CD4-positive, CD25-positive, alpha-beta regulatory T cell (primary cell): Measurements from ENCODE around the gene STARD7. TPM values are rescaled to one million over a fixed set of nuclear protein-coding genes. Genes with fewer than 3 reads are reported as not detected.

Source experiments
- ATAC-seq, 2 donors: fragments of 150-1000 bp; cut with Tn5 transposase; one replicate each; pipeline ENCODE4 v1.10.0; 2021; ENCODE audit warnings: low read depth in 2 of 2, moderate number of reproducible peaks in 2 of 2, moderate library complexity in 1 of 2
- DNase-seq, 3 donors: peaks; one replicate each; pipeline versions ENCODE4 v3.0.0 to v3.0.0-alpha.2; 2012 to 2022; ENCODE audit warnings: mixed read lengths in 1 of 3
- H3K27ac ChIP-seq: one replicate; pipeline ENCODE4 v1.7.0; 2013; ENCODE audit warnings: mild to moderate bottlenecking, low read length; ENCODE audit not compliant: insufficient read depth, poor library complexity, severe bottlenecking
- H3K27me3 ChIP-seq: one replicate; pipeline ENCODE4 v1.7.0; 2013; ENCODE audit warnings: low read length; ENCODE audit not compliant: control insufficient read depth, insufficient read depth
- H3K36me3 ChIP-seq: one replicate; pipeline ENCODE4 v1.7.0; 2013; ENCODE audit warnings: mild to moderate bottlenecking, low read length, moderate library complexity; ENCODE audit not compliant: control insufficient read depth, insufficient read depth
- H3K4me1 ChIP-seq: 2 replicates; pipeline ENCODE4 v1.7.0; 2013; ENCODE audit warnings: mild to moderate bottlenecking, low read length; ENCODE audit not compliant: insufficient read depth, control insufficient read depth, poor library complexity, severe bottlenecking
- H3K4me3 ChIP-seq: one replicate; pipeline ENCODE4 v1.7.0; 2013; ENCODE audit warnings: low read depth, mild to moderate bottlenecking, low read length, moderate library complexity
- H3K9me3 ChIP-seq, 2 experiments: 1 replicate in 1 of 2; 2 replicates in 1 of 2; pipeline ENCODE4 v1.7.0; 2013; ENCODE audit warnings: low read length in 2 of 2, mild to moderate bottlenecking in 1 of 2, moderate library complexity in 1 of 2; ENCODE audit not compliant: control insufficient read depth in 2 of 2
- H3K27ac Mint-ChIP-seq, 3 donors: one replicate each; pipeline ENCODE4 v1.8.0; 2020 to 2022; ENCODE audit warnings: mild to moderate bottlenecking in 3 of 3, mixed read lengths in 3 of 3, moderate library complexity in 2 of 3
- H3K27me3 Mint-ChIP-seq: one replicate; pipeline ENCODE4 v1.8.0; 2022; ENCODE audit warnings: mild to moderate bottlenecking, mixed read lengths
- H3K36me3 Mint-ChIP-seq: one replicate; pipeline ENCODE4 v1.8.0; 2020; ENCODE audit warnings: mixed read lengths
- H3K4me1 Mint-ChIP-seq, 4 donors: one replicate each; pipeline ENCODE4 v1.8.0; 2020 to 2022; ENCODE audit warnings: mixed read lengths in 4 of 4, mild to moderate bottlenecking in 1 of 4
- H3K4me3 Mint-ChIP-seq, 4 donors: one replicate each; pipeline ENCODE4 v1.8.0; 2020 to 2022; ENCODE audit warnings: mild to moderate bottlenecking in 4 of 4, mixed read lengths in 4 of 4, moderate library complexity in 3 of 4
- H3K9me3 Mint-ChIP-seq, 7 donors: one replicate each; pipeline ENCODE4 v1.8.0; 2020 to 2022; ENCODE audit warnings: mixed read lengths in 7 of 7, mild to moderate bottlenecking in 3 of 7, moderate library complexity in 2 of 7
- polyA plus RNA-seq, 4 donors: library from polyadenylated mRNA; unstranded; fragments of 300-500 nt; fragmentation: Illumina TruSeq; gene quantifications; one replicate each; pipeline ENCODE4 v1.2.3, GENCODE V29; 2021
- total RNA-seq: library from RNA; stranded (reverse); gene quantifications from one replicate; pipeline ENCODE4 v1.2.3, GENCODE V29; 2022

The STARD7 gene
- total and polyA plus RNA-seq, 5 donors from 2014 or later: 97.2 to 208 (median 196) TPM

- H3K9me3 ChIP-seq: no peaks in the 10 kb centered on the region
- Mint-ChIP-seq H3K27ac (no peak overlapping the region), H3K27me3 (no peaks in the 10 kb centered on the region), H3K36me3 (peaks cover under 1% of the 10 kb centered on the region), H3K4me3 (no peak overlapping the region), H3K4me1 (peaks cover 4 to 16% (median 7%) of the 10 kb centered on the region in 4 donors), H3K9me3 (no peaks in the 10 kb centered on the region)
- ATAC-seq: no peak
- DNase-seq: no peak
- H3K27me3 ChIP-seq: no peaks in the 10 kb centered on the region
- no peaks in the 10 kb centered on the region for H3K36me3 ChIP-seq
- no peak overlapping the region for H3K4me3 ChIP-seq
- H3K4me1 ChIP-seq: peaks cover 13% of the 10 kb centered on the region
- H3K27ac ChIP-seq: no peak overlapping the region
Measured at GRCh38 chr2:96213379-96213778, 4.8 kb upstream of the STARD7 start.

GRCh38 chr2:96212339-96212738, 3.7 kb upstream of the STARD7 start:
- H3K4me1 Mint-ChIP-seq: peaks cover 4 to 21% (median 11%) of the 10 kb centered on the region in 4 donors
- peak overlapping the region in 1 of 4 donors; percentile 69 for H3K4me3 Mint-ChIP-seq
- no peak for ATAC-seq
- H3K27me3 Mint-ChIP-seq: no peaks in the 10 kb centered on the region
- no peak for DNase-seq
- peaks cover 17% of the 10 kb centered on the region for H3K4me1 ChIP-seq
- no peaks in the 10 kb centered on the region for H3K36me3 Mint-ChIP-seq
- no peaks in the 10 kb centered on the region for H3K9me3 ChIP-seq
- no peak overlapping the region for H3K4me3 ChIP-seq
- no peak overlapping the region for H3K27ac Mint-ChIP-seq
- H3K9me3 Mint-ChIP-seq: no peaks in the 10 kb centered on the region
- no peaks in the 10 kb centered on the region for H3K36me3 ChIP-seq
- no peak overlapping the region for H3K27ac ChIP-seq
- H3K27me3 ChIP-seq: no peaks in the 10 kb centered on the region

GRCh38 chr2:96209729-96210085, 1.1 kb upstream of the STARD7 start:
- Mint-ChIP-seq H3K9me3 (no peaks in the 10 kb centered on the region), H3K4me3 (peak overlapping the region; percentile 91 to 97 (median 95)), H3K36me3 (no peaks in the 10 kb centered on the region), H3K27me3 (no peaks in the 10 kb centered on the region), H3K27ac (peak overlapping the region; percentile 82 to 97 (median 87)), H3K4me1 (peaks cover 20 to 45% (median 32%) of the 10 kb centered on the region in 4 donors)
- H3K27ac ChIP-seq: no peak overlapping the region
- H3K27me3 ChIP-seq: no peaks in the 10 kb centered on the region
- no peaks in the 10 kb centered on the region for H3K9me3 ChIP-seq
- H3K4me3 ChIP-seq: peak overlapping the region; percentile 71
- H3K36me3 ChIP-seq: no peaks in the 10 kb centered on the region
- no peak for ATAC-seq
- no peak for DNase-seq
- H3K4me1 ChIP-seq: peaks cover 43% of the 10 kb centered on the region

GRCh38 chr2:96209011-96209728, 543 bp upstream of the STARD7 start:
- Mint-ChIP-seq H3K9me3 (no peaks in the 10 kb centered on the region), H3K27ac (peak overlapping the region; percentile 82 to 97 (median 87)), H3K4me3 (peak overlapping the region; percentile 91 to 97 (median 95)), H3K4me1 (peaks cover 22 to 50% (median 36%) of the 10 kb centered on the region in 4 donors), H3K36me3 (no peaks in the 10 kb centered on the region), H3K27me3 (no peaks in the 10 kb centered on the region)
- Histone ChIP-seq H3K4me1 (peaks cover 49% of the 10 kb centered on the region), H3K9me3 (no peaks in the 10 kb centered on the region), H3K27me3 (no peaks in the 10 kb centered on the region), H3K36me3 (no peaks in the 10 kb centered on the region), H3K27ac (peak overlapping the region; percentile 89), H3K4me3 (peak overlapping the region; percentile 71)
- ATAC-seq (peak in 1 of 2 donors; percentile 0), DNase-seq (no peak)

GRCh38 chr2:96207774-96208142, 869 bp downstream of the STARD7 start:
- peaks cover 26 to 64% (median 46%) of the 10 kb centered on the region in 4 donors for H3K4me1 Mint-ChIP-seq
- Histone ChIP-seq H3K27me3 (no peaks in the 10 kb centered on the region), H3K4me3 (peak overlapping the region; percentile 96), H3K9me3 (no peaks in the 10 kb centered on the region), H3K4me1 (peaks cover 57% of the 10 kb centered on the region), H3K27ac (peak overlapping the region; percentile 89), H3K36me3 (no peaks in the 10 kb centered on the region)
- DNase-seq (peak in 1 of 3 donors; percentile 56), ATAC-seq (no peak)
- H3K36me3 Mint-ChIP-seq: peaks cover 6% of the 10 kb centered on the region
- peak overlapping the region; percentile 95 to 97 (median 96) for H3K27ac Mint-ChIP-seq
- no peaks in the 10 kb centered on the region for H3K9me3 Mint-ChIP-seq
- H3K27me3 Mint-ChIP-seq: no peaks in the 10 kb centered on the region
- peak overlapping the region; percentile 94 to 97 (median 96) for H3K4me3 Mint-ChIP-seq

GRCh38 chr2:96207073-96207773, 1.4 kb downstream of the STARD7 start:
- H3K36me3 Mint-ChIP-seq: peaks cover 6% of the 10 kb centered on the region
- DNase-seq: peak in 1 of 3 donors; percentile 28
- Histone ChIP-seq H3K27ac (peak overlapping the region; percentile 89), H3K36me3 (no peaks in the 10 kb centered on the region), H3K4me3 (peak overlapping the region; percentile 96), H3K9me3 (no peaks in the 10 kb centered on the region), H3K27me3 (no peaks in the 10 kb centered on the region), H3K4me1 (peaks cover 62% of the 10 kb centered on the region)
- no peak for ATAC-seq
- H3K9me3 Mint-ChIP-seq: no peaks in the 10 kb centered on the region
- H3K4me1 Mint-ChIP-seq: peaks cover 30 to 70% (median 51%) of the 10 kb centered on the region in 4 donors
- H3K27me3 Mint-ChIP-seq: no peaks in the 10 kb centered on the region
- H3K4me3 Mint-ChIP-seq: peak overlapping the region; percentile 94 to 97 (median 96)
- H3K27ac Mint-ChIP-seq: peak overlapping the region; percentile 95 to 97 (median 96)

- Mint-ChIP-seq H3K9me3 (no peaks in the 10 kb centered on the region), H3K27ac (peak overlapping the region; percentile 85 to 93 (median 91)), H3K36me3 (peaks cover 6% of the 10 kb centered on the region), H3K4me1 (peaks cover 37 to 80% (median 60%) of the 10 kb centered on the region in 4 donors), H3K4me3 (peak overlapping the region; percentile 83 to 97 (median 90)), H3K27me3 (no peaks in the 10 kb centered on the region)
- Histone ChIP-seq H3K4me3 (peak overlapping the region; percentile 75), H3K27ac (peak overlapping the region; percentile 30), H3K27me3 (no peaks in the 10 kb centered on the region), H3K4me1 (peaks cover 75% of the 10 kb centered on the region), H3K9me3 (no peaks in the 10 kb centered on the region), H3K36me3 (no peaks in the 10 kb centered on the region)
- ATAC-seq (no peak), DNase-seq (no peak)
Measured at GRCh38 chr2:96205888-96206287, 2.7 kb downstream of the STARD7 start.
